ENCODE measurements around the gene ARCN1.
A peak's percentile ranks its signal among the peaks of the same experiment; 100 is the strongest.

The ARCN1 gene

DNA sequence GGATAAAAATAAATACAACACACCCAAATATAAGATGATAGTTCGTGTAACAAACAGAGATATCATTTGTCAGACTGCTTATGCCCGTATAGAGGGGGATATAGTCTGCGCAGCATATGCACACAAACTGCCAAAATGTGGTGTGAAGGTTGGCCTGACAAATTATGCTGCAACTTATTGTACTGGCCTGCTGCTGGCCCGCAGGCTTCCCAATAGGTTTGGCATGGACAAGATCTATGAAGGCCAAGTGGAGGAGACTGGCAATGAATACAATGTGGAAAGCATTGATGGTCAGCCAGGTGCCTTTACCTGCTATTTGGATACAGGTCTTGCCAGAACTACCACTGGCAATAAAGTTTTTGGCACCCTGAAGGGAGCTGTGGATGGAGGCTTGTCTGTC lies 11.4 kb upstream of the ARCN1 start:
- H3K4me1 ChIP-seq (ENCODE audit: control insufficient read depth in 2 of 2, insufficient read depth in 1 of 2, low read depth in 1 of 2, low read length in 2 of 2): peaks cover 0 to 4% of the 10 kb centered on the region in 2 donors
- no peak overlapping the region for H3K9ac ChIP-seq (ENCODE audit: low read depth, low read length, poor library complexity)
- H3K4me2 ChIP-seq (ENCODE audit: insufficient read depth, low read length, poor library complexity, severe bottlenecking): no peak overlapping the region
- H3K23ac ChIP-seq (ENCODE audit: low read depth, low read length, poor library complexity): no peak overlapping the region
- no peak overlapping the region for H4K8ac ChIP-seq (ENCODE audit: low read depth, low read length)
- no peak overlapping the region for H3K4me3 ChIP-seq (ENCODE audit: low read length in 2 of 2)
- H3K36me3 ChIP-seq (replicated peaks in 1 of 2; ENCODE audit: control insufficient read depth in 2 of 2, insufficient read depth in 2 of 2, low read length in 2 of 2): peaks cover 4 to 39% of the 10 kb centered on the region in 2 donors
- H3K14ac ChIP-seq (ENCODE audit: low read length): no peak overlapping the region
- no peak overlapping the region for H2AFZ ChIP-seq (ENCODE audit: low read length)
- no CpG with 5 or more reads among the region's 4 CpGs for WGBS, 2 donors (ENCODE audit: extremely low coverage in 2 of 2, insufficient read length in 2 of 2, insufficient replicate concordance in 1 of 2)
- H3K4ac ChIP-seq (ENCODE audit: low read length): no peak overlapping the region
- H2BK12ac ChIP-seq (ENCODE audit: low read length): no peak overlapping the region
- H2BK5ac ChIP-seq (ENCODE audit: low read length): no peak overlapping the region
- no peaks in the 10 kb centered on the region for H3K79me1 ChIP-seq (ENCODE audit: low read depth, low read length)
- no peak overlapping the region for H2BK120ac ChIP-seq (ENCODE audit: low read depth, low read length)
- H3K9me3 ChIP-seq (replicated peaks in 1 of 2; ENCODE audit: control insufficient read depth in 2 of 2, insufficient read depth in 1 of 2, low read depth in 1 of 2, low read length in 2 of 2): no peaks in the 10 kb centered on the region
- no peaks in the 10 kb centered on the region for H3K27me3 ChIP-seq (ENCODE audit: control insufficient read depth in 3 of 3, insufficient read depth in 3 of 3, low read depth in 1 of 3, low read length in 3 of 3)
- H2AK5ac ChIP-seq (ENCODE audit: low read depth, low read length): no peak overlapping the region
- no peak overlapping the region for H3K27ac ChIP-seq (replicated peaks; ENCODE audit: low read length)
- no peak overlapping the region for H2BK15ac ChIP-seq (ENCODE audit: low read length)
- H3K18ac ChIP-seq (ENCODE audit: low read length): no peak overlapping the region
- DNase-seq (ENCODE audit: low spot score): no peak
- H4K91ac ChIP-seq (ENCODE audit: low read depth, low read length, poor library complexity): no peak overlapping the region

GRCh38 chr11:118565051-118565450 lies 7.2 kb upstream of the ARCN1 start:
- H3K4me2 ChIP-seq (ENCODE audit: insufficient read depth, low read length, poor library complexity, severe bottlenecking): no peak overlapping the region
- peak overlapping the region in 1 of 2 donors; percentile 50 for H3K4me3 ChIP-seq (ENCODE audit: low read length in 2 of 2)
- H3K9me3 ChIP-seq (replicated peaks in 1 of 2; ENCODE audit: control insufficient read depth in 2 of 2, insufficient read depth in 1 of 2, low read depth in 1 of 2, low read length in 2 of 2): no peaks in the 10 kb centered on the region
- H3K14ac ChIP-seq (ENCODE audit: low read length): no peak overlapping the region
- no peak overlapping the region for H3K18ac ChIP-seq (ENCODE audit: low read length)
- no peak overlapping the region for H3K9ac ChIP-seq (ENCODE audit: low read depth, low read length, poor library complexity)
- H2BK5ac ChIP-seq (ENCODE audit: low read length): no peak overlapping the region
- H4K91ac ChIP-seq (ENCODE audit: low read depth, low read length, poor library complexity): no peak overlapping the region
- no peak for DNase-seq (ENCODE audit: low spot score)
- no peak overlapping the region for H4K8ac ChIP-seq (ENCODE audit: low read depth, low read length)
- H3K4me1 ChIP-seq (ENCODE audit: control insufficient read depth in 2 of 2, insufficient read depth in 1 of 2, low read depth in 1 of 2, low read length in 2 of 2): peaks cover 0 to 4% of the 10 kb centered on the region in 2 donors
- no peak overlapping the region for H2BK12ac ChIP-seq (ENCODE audit: low read length)
- H2BK120ac ChIP-seq (ENCODE audit: low read depth, low read length): no peak overlapping the region
- H3K27me3 ChIP-seq (ENCODE audit: control insufficient read depth in 3 of 3, insufficient read depth in 3 of 3, low read depth in 1 of 3, low read length in 3 of 3): no peaks in the 10 kb centered on the region
- no peaks in the 10 kb centered on the region for H3K79me1 ChIP-seq (ENCODE audit: low read depth, low read length)
- no peak overlapping the region for H2BK15ac ChIP-seq (ENCODE audit: low read length)
- no peak overlapping the region for H3K27ac ChIP-seq (replicated peaks; ENCODE audit: low read length)
- no peak overlapping the region for H2AK5ac ChIP-seq (ENCODE audit: low read depth, low read length)
- no CpG with 5 or more reads among the region's 5 CpGs for WGBS, 2 donors (ENCODE audit: extremely low coverage in 2 of 2, insufficient read length in 2 of 2, insufficient replicate concordance in 1 of 2)
- H2AFZ ChIP-seq (ENCODE audit: low read length): no peak overlapping the region
- peaks cover 2 to 4% of the 10 kb centered on the region in 2 donors for H3K36me3 ChIP-seq (replicated peaks in 1 of 2; ENCODE audit: control insufficient read depth in 2 of 2, insufficient read depth in 2 of 2, low read length in 2 of 2)
- H3K4ac ChIP-seq (ENCODE audit: low read length): no peak overlapping the region
- no peak overlapping the region for H3K23ac ChIP-seq (ENCODE audit: low read depth, low read length, poor library complexity)

DNA sequence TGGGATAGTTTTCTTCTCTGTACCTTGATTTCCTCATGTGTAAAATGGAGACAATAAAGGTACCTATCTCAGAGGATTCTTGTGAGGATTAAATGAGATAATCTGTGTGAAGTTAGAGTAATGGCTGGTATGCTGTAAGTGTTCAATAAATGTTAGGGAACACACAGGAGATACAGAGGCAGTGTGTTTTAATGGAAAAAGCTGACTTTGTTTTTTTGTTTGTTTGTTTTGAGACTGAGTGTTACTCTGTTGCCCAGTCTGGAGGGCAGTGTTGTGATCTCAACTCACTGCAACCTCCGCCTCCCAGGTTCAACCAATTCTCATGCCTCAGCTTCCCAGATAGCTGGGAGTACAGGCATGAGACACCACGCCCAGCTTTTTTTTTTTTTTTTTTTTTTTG lies 2.5 kb upstream of the ARCN1 start:
- Histone ChIP-seq H2BK5ac (ENCODE audit: low read length) (no peak overlapping the region), H3K14ac (ENCODE audit: low read length) (no peak overlapping the region), H3K36me3 (replicated peaks in 1 of 2; ENCODE audit: control insufficient read depth in 2 of 2, insufficient read depth in 2 of 2, low read length in 2 of 2) (peaks cover 0 to 4% of the 10 kb centered on the region in 2 donors), H4K91ac (ENCODE audit: low read depth, low read length, poor library complexity) (no peak overlapping the region), H3K23ac (ENCODE audit: low read depth, low read length, poor library complexity) (no peak overlapping the region), H3K27ac (replicated peaks; ENCODE audit: low read length) (no peak overlapping the region), H2BK120ac (ENCODE audit: low read depth, low read length) (no peak overlapping the region), H3K4me1 (ENCODE audit: control insufficient read depth in 2 of 2, insufficient read depth in 1 of 2, low read depth in 1 of 2, low read length in 2 of 2) (peaks cover 4 to 7% of the 10 kb centered on the region in 2 donors), H2BK12ac (ENCODE audit: low read length) (no peak overlapping the region), H3K4ac (ENCODE audit: low read length) (no peak overlapping the region), H3K79me1 (ENCODE audit: low read depth, low read length) (peaks cover 3% of the 10 kb centered on the region), H3K9me3 (replicated peaks in 1 of 2; ENCODE audit: control insufficient read depth in 2 of 2, insufficient read depth in 1 of 2, low read depth in 1 of 2, low read length in 2 of 2) (no peaks in the 10 kb centered on the region), H2AFZ (ENCODE audit: low read length) (no peak overlapping the region), H2BK15ac (ENCODE audit: low read length) (no peak overlapping the region), H3K4me2 (ENCODE audit: insufficient read depth, low read length, poor library complexity, severe bottlenecking) (no peak overlapping the region), H2AK5ac (ENCODE audit: low read depth, low read length) (no peak overlapping the region), H3K4me3 (ENCODE audit: low read length in 2 of 2) (no peak overlapping the region), H3K18ac (ENCODE audit: low read length) (no peak overlapping the region), H3K9ac (ENCODE audit: low read depth, low read length, poor library complexity) (no peak overlapping the region), H3K27me3 (ENCODE audit: control insufficient read depth in 3 of 3, insufficient read depth in 3 of 3, low read depth in 1 of 3, low read length in 3 of 3) (no peaks in the 10 kb centered on the region), H4K8ac (ENCODE audit: low read depth, low read length) (no peak overlapping the region)
- no peak for DNase-seq (ENCODE audit: low spot score)
- no CpG with 5 or more reads among the region's 2 CpGs for WGBS, 2 donors (ENCODE audit: extremely low coverage in 2 of 2, insufficient read length in 2 of 2, insufficient replicate concordance in 1 of 2)

GRCh38 chr11:118570787-118571186 lies 1.4 kb upstream of the ARCN1 start:
- Histone ChIP-seq H2BK120ac (ENCODE audit: low read depth, low read length) (no peak overlapping the region), H2AFZ (ENCODE audit: low read length) (no peak overlapping the region), H2BK5ac (ENCODE audit: low read length) (no peak overlapping the region), H3K27me3 (ENCODE audit: control insufficient read depth in 3 of 3, insufficient read depth in 3 of 3, low read depth in 1 of 3, low read length in 3 of 3) (no peaks in the 10 kb centered on the region), H3K18ac (ENCODE audit: low read length) (no peak overlapping the region), H2AK5ac (ENCODE audit: low read depth, low read length) (no peak overlapping the region), H3K4me2 (ENCODE audit: insufficient read depth, low read length, poor library complexity, severe bottlenecking) (no peak overlapping the region), H4K91ac (ENCODE audit: low read depth, low read length, poor library complexity) (no peak overlapping the region), H3K4me1 (ENCODE audit: control insufficient read depth in 2 of 2, insufficient read depth in 1 of 2, low read depth in 1 of 2, low read length in 2 of 2) (peaks cover 0 to 7% of the 10 kb centered on the region in 2 donors), H2BK15ac (ENCODE audit: low read length) (no peak overlapping the region), H3K4ac (ENCODE audit: low read length) (no peak overlapping the region), H3K23ac (ENCODE audit: low read depth, low read length, poor library complexity) (no peak overlapping the region), H3K79me1 (ENCODE audit: low read depth, low read length) (peaks cover 3% of the 10 kb centered on the region), H4K8ac (ENCODE audit: low read depth, low read length) (no peak overlapping the region), H3K9me3 (replicated peaks in 1 of 2; ENCODE audit: control insufficient read depth in 2 of 2, insufficient read depth in 1 of 2, low read depth in 1 of 2, low read length in 2 of 2) (no peaks in the 10 kb centered on the region), H3K9ac (ENCODE audit: low read depth, low read length, poor library complexity) (no peak overlapping the region), H3K4me3 (ENCODE audit: low read length in 2 of 2) (no peak overlapping the region), H3K36me3 (replicated peaks in 1 of 2; ENCODE audit: control insufficient read depth in 2 of 2, insufficient read depth in 2 of 2, low read length in 2 of 2) (peaks cover 0 to 6% of the 10 kb centered on the region in 2 donors), H3K27ac (replicated peaks; ENCODE audit: low read length) (no peak overlapping the region), H2BK12ac (ENCODE audit: low read length) (no peak overlapping the region), H3K14ac (ENCODE audit: low read length) (no peak overlapping the region)
- no CpG with 5 or more reads among the region's 1 CpG for WGBS, 2 donors (ENCODE audit: extremely low coverage in 2 of 2, insufficient read length in 2 of 2, insufficient replicate concordance in 1 of 2)
- DNase-seq (ENCODE audit: low spot score): no peak

Measured in neuronal stem cell (in vitro differentiated cells).